NCI-H526 (cell line): ENCODE measurements around the gene SH3GL3.
A peak's percentile ranks its signal among the peaks of the same experiment; 100 is the strongest.

ENCODE experiments used
- DNase-seq, 2 experiments: peaks; one replicate each; lab custom pipeline; 2025; lab: John Stamatoyannopoulos, UW

SH3GL3 gene

DNA sequence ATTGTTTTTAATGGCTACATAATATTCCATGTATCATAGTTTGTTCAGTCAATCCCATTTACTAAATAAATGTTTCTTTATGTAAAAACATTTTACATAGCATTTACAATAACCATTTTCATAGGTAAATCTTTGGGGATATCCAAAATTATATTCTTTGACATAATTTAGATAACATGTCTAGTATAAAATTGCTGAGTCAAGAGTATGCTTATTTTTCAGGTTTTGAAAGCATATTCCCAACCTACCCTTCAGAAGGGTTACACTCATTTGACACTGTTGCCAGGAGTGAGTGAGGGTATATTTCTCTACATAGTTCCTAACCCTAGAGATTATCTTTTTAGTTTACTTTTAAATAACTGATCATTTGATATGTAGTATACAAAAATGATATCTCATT, 122.2 kb downstream of the SH3GL3 start:
- no peak for DNase-seq

DNA sequence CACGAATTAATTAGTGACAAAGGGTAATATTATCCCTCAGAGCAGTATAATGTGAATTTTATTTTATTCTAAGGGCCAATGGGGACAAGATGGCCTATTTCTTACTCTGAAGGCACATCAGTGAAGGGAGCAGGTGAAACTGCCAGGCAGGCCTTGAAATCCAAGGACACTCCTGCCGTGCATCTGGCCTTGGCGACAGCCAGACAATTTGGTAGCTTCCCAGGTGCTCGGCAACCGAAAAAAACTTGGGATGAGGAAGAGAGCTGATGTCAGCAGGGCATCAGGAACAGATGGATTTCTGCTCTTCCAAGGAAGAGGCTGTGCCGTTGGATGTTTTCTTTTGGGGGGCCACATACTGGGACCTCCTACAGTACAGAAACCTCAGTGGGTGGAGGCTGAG, 123.6 kb downstream of the SH3GL3 start:
- DNase-seq = no peak

DNA sequence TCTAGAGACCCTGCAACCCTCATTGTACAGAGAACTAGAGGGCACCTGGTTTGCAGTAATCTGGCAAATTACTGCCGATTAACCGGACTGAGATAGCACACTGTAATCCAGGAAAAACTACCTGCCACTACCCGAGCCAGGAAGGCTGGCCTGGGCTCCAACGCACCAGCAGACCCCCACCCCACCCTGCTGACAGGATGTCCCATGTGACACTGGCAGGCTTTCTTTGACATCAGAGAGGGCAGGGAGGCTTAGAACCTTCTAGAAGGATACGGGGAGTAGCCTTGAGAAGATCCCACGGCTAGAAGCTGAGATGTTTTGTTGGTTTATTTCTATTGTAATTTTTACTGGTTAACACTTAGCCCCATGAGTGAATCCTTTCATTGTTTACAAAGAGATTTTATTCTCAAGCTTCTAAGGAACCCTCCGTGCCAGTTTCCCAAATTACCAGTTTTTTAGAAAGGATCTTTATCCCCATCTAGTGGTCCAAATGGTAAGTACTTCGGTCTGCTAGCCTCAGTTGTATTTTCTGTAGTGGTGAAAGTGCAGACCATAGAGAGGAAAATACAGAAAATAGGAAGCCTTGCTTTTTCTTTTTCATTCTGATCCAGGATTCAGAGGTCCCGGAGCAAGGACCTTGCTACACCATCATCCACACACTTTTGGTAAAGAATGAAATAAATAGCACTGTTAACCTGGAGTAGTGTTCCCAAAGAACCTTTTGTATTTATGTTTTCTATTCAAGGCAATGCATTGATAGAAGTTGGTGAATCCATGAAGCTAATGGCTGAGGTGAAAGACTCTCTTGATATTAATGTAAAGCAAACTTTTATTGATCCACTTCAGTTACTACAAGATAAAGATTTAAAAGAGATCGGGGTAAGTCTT, 124.9 kb downstream of the SH3GL3 start:
- peak in 1 of 2 experiments; percentile 30 for DNase-seq

GRCh38 chr15:83574345-83574744, 127.2 kb downstream of the SH3GL3 start:
- no peak for DNase-seq

- DNase-seq = no peak
Observed at GRCh38 chr15:83578691-83579090, 131.6 kb downstream of the SH3GL3 start.

- DNase-seq = no peak
Observed at GRCh38 chr15:83581381-83581780, 134.2 kb downstream of the SH3GL3 start.

DNA sequence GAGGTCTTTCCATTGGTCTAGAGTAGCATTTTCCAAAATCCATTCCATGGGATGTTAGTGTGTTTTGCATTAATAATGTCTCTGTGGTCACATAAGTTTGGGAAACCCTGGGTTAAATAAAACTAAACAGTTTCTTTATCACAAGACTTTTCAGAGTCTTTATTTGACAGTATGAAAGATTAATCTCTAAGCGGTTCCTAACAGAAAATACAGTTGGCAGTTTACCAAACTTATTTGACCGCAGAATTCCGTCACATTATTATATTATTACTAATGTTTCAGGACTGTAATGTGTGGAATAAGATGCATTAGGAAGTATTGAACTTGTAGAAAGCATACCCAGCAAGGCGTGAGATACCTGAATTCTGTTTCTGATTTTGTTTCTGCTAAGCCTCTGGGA, 135.2 kb downstream of the SH3GL3 start:
- DNase-seq = no peak

- peak in 1 of 2 experiments; percentile 5 for DNase-seq
Observed at GRCh38 chr15:83585601-83586335, 138.6 kb downstream of the SH3GL3 start.

DNA sequence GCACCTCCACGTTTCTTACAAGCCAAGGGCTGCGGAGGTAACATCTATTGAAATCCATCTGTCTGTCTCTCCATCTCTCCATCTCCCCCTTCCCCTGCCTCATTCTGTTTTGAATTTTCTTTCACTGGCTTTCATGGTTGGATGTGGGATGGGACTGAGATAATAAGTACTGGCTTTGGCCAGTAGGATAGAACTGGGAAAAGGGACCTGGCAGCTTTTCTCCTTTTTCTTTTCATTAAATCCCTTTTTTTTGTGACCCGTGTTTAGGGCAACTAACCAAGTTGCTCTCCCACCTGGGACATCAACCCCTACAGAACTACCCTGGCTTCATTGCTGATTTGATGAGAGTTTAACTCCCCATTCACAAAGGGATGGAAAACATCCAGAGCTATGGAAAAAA, 139.9 kb downstream of the SH3GL3 start:
- DNase-seq = no peak

DNA sequence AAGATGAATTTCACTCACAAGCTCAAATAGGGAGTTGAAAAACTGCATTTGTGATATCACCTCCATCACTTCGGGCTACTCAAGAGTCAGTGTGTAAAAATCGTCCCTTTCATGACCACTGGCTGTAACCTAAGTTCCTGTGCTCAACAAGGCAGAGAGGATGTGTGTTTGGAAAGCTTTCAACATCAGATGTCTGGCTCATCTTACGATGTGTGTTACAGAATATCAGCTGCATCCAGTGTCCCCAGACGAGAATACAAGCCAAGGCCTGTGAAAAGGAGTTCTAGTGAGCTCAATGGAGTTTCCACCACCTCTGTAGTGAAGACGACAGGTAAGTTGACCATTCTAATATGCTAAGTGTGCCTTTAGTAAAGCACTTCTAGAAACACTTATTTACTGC, 141.3 kb downstream of the SH3GL3 start:
- DNase-seq = no peak

DNA sequence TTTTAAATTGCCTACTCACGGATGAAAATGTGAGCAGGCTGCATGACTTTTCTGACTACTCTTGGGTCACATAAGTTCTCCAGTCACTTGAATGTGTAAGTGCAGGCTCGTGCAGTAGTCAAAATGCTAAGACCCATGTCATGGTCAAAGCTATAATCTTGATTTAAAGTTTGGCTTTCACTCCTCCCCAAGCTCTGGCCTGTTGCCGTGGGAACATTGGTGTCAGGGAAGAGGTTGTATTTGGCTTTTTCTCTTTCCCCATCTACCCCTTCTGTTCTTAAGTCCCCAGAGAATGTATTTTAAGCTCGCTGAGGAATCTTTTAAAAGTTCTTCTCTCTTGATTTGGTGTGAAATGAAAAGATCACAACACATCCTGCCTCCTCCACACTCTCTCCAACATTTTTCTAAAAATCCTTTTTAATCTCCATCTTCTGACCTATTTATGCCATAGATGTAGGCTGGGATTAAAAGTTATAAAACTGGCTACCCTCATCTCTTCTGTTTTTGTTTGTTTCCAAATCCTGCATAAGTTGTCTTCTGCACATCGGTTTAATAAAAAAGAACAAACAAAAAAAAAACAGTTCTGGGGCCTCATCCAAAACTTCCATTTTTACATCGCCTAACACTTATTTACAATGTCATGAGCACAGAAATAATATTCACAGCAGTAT, 145.4 kb downstream of the SH3GL3 start:
- DNase-seq = no peak

DNA sequence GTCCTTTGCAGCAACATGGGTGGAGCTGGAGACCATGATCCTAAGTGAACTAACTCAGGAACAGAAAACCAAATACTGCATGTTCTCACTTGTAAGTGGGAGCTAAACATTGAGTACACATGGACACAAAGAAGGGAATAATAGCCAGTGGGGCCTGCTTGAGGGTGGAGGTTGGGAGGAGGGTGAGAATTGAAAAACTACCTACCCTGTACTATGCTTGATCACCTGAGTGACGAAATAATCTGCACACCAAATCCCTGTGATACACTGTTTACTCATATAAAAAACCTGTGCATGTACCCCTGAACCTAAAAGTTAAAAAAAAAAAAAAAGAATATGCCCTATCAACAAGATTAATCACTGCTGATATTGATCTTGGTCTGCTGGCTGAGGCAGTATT, 148.1 kb downstream of the SH3GL3 start:
- DNase-seq = no peak

DNA sequence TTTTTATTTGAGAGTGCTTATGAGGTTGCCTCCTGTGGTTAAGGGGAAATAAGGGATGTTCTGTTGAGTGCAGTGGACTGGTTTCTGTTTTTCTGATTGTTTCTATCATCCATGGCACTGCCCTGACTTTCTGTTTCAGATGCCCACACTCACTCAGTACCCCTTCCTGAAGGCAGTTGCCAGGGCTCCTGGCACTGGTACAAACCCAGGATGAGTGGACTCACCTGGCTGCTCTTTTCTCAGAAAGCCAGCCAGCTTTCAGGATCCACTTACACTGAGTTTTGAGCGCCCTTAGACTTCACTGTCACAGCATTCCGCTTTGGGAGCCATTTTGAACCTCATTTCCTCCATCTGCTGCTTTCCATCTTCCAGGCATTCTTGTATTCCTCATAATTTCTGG, 150.9 kb downstream of the SH3GL3 start:
- no peak for DNase-seq

- DNase-seq = no peak
Observed at GRCh38 chr15:83602021-83602420, 154.9 kb downstream of the SH3GL3 start.

- no peak for DNase-seq
Observed at GRCh38 chr15:83604549-83604948, 157.4 kb downstream of the SH3GL3 start.

GRCh38 chr15:83605111-83605945, 158.2 kb downstream of the SH3GL3 start:
- DNase-seq = no peak

- DNase-seq = no peak
Observed at GRCh38 chr15:83610132-83610531, 163.0 kb downstream of the SH3GL3 start.

DNA sequence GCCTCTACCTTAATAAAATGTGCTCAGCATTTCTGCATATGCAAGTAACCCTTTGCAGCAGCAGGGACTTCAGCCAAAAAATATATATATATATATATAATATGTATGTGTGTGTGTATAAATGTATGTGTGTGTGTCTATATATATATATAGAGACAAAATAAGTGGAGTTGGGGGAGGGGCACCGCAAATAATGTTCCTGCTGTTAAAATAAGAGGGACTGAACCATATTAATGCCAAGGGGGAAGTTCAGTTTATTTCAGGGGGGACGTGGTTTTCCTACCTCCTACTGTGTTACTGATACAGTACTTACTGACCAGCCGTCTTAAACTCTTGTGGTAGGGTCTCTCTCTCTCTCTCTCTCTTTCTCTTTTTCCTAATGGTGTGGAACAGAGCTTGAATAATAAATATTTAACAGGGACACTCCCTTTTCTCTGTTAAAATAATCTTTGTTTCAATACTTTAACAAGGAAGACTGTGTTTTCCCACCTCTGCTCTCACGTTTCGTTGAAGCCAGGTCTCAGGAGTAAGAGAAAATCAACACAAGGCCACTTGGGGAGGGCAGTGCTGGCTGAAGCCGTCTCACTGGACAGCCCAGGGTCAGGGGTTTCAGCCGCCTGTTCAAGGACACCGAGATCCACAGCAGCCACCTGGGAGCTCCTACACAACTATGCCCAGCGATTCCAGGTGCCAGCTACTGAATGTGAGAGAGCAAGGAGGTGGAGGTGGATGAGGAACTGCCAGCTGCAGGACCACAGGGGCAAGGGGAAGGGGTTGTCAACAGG, 164.0 kb downstream of the SH3GL3 start:
- DNase-seq = no peak

DNA sequence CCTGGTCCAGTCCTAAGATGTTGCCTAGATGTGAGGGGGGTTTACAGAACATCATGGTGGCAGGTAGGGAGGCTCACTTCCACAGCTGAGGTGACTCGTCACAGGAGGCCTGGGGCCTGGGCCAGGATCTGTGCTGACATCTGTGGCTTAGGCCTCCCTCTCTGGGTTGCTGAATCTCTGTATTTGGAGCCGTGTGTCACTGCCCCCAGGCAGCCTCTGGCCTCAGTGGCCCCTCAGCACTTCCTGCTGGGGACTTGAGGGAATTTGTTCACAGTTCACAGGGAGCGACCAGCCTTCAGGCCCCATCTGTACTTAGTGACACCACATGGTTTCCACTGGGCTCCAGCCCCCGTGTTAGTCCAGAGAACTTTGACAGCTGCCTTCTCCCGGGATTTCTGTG, 165.1 kb downstream of the SH3GL3 start:
- DNase-seq = no peak

- DNase-seq = no peak
Observed at GRCh38 chr15:83612898-83613635, 165.9 kb downstream of the SH3GL3 start.
